Measurements from ENCODE around the gene KRT83. TPM values are rescaled to one million over a fixed set of nuclear protein-coding genes. Genes with fewer than 3 reads are reported as not detected.
A peak's percentile ranks its signal among the peaks of the same experiment; 100 is the strongest.
"Not testable (repeated sequence)": the region's sequence is repeated elsewhere in the genome, so short reads cannot be mapped to it uniquely, and the experiment has no call there.

Gene KRT83
- total RNA-seq, 1 donor from 2014 or later, result not detected

- ATAC-seq (no peak), DNase-seq (ENCODE audit: low spot score) (no peak)
Observed at GRCh38 chr12:52312086-52312485, 9.1 kb downstream of the KRT83 start.

GRCh38 chr12:52311285-52311648 is 9.9 kb downstream of the KRT83 start:
- ATAC-seq (no peak), DNase-seq (ENCODE audit: low spot score) (no peak)

- ATAC-seq (no peak), DNase-seq (ENCODE audit: low spot score) (no peak)
Observed at GRCh38 chr12:52310622-52311284, 10.4 kb downstream of the KRT83 start.

GRCh38 chr12:52308806-52309425 is 12.3 kb downstream of the KRT83 start:
- ATAC-seq (no peak), DNase-seq (ENCODE audit: low spot score) (no peak)

GRCh38 chr12:52307836-52308805 is 13.1 kb downstream of the KRT83 start:
- DNase-seq (ENCODE audit: low spot score) (no peak), ATAC-seq (peak; percentile 79)

GRCh38 chr12:52306731-52307130 is 14.5 kb downstream of the KRT83 start:
- DNase-seq (ENCODE audit: low spot score) (no peak), ATAC-seq (no peak)

GRCh38 chr12:52305921-52306705 is 15.1 kb downstream of the KRT83 start:
- ATAC-seq, result no peak
- DNase-seq (ENCODE audit: low spot score), result no peak

- ATAC-seq; DNase-seq (ENCODE audit: low spot score): not testable (repeated sequence)
Observed at GRCh38 chr12:52304941-52305411, 16.2 kb downstream of the KRT83 start.

GRCh38 chr12:52302242-52302914 is 18.8 kb downstream of the KRT83 start:
- ATAC-seq, result peak; percentile 18
- DNase-seq (ENCODE audit: low spot score), result not testable (repeated sequence)

GRCh38 chr12:52301721-52302120 is 19.5 kb downstream of the KRT83 start:
- ATAC-seq; DNase-seq (ENCODE audit: low spot score): not testable (repeated sequence)

GRCh38 chr12:52300796-52301691 is 20.2 kb downstream of the KRT83 start:
- ATAC-seq, result no peak
- no peak for DNase-seq (ENCODE audit: low spot score)

- ATAC-seq (no peak), DNase-seq (ENCODE audit: low spot score) (no peak)
Observed at GRCh38 chr12:52298677-52299190, 22.5 kb downstream of the KRT83 start.

- DNase-seq (ENCODE audit: low spot score) (no peak), ATAC-seq (no peak)
Observed at GRCh38 chr12:52296572-52297215, 24.5 kb downstream of the KRT83 start.

- DNase-seq (ENCODE audit: low spot score) (no peak), ATAC-seq (no peak)
Observed at GRCh38 chr12:52295663-52296062, 25.5 kb downstream of the KRT83 start.

GRCh38 chr12:52294803-52295202 is 26.4 kb downstream of the KRT83 start:
- no peak for DNase-seq (ENCODE audit: low spot score)
- no peak for ATAC-seq

- ATAC-seq (no peak), DNase-seq (ENCODE audit: low spot score) (no peak)
Observed at GRCh38 chr12:52293926-52294325, 27.3 kb downstream of the KRT83 start.

GRCh38 chr12:52291267-52291935 is 29.8 kb downstream of the KRT83 start, which contains the start of gene KRT81:
Gene KRT81, minus strand, starts transcription at chr12:52291534. Its CDS starts 69 bp downstream, at chr12:52291465.
- no peak for DNase-seq (ENCODE audit: low spot score)
- no peak for ATAC-seq

Data from left lobe of liver (tissue), 2 donors.